ENCODE measurements around the gene SLC26A6.

GRCh38 chr3:48681974-48682610 is 46.8 kb upstream of the SLC26A6 start:
- TF ChIP-seq, protein P1, sequence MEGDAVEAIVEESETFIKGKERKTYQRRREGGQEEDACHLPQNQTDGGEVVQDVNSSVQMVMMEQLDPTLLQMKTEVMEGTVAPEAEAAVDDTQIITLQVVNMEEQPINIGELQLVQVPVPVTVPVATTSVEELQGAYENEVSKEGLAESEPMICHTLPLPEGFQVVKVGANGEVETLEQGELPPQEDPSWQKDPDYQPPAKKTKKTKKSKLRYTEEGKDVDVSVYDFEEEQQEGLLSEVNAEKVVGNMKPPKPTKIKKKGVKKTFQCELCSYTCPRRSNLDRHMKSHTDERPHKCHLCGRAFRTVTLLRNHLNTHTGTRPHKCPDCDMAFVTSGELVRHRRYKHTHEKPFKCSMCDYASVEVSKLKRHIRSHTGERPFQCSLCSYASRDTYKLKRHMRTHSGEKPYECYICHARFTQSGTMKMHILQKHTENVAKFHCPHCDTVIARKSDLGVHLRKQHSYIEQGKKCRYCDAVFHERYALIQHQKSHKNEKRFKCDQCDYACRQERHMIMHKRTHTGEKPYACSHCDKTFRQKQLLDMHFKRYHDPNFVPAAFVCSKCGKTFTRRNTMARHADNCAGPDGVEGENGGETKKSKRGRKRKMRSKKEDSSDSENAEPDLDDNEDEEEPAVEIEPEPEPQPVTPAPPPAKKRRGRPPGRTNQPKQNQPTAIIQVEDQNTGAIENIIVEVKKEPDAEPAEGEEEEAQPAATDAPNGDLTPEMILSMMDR (IDR thresholded peaks at IDR 0.05) = no peak
- no peak for TF ChIP-seq POLR2A (IDR thresholded peaks at IDR 0.05)

Measured in tibial nerve (tissue), 3 donors.